ENCODE data around the gene RPRD1B. TPM values are rescaled to one million over a fixed set of nuclear protein-coding genes. Genes with fewer than 3 reads are reported as not detected.
A peak's percentile ranks its signal among the peaks of the same experiment; 100 is the strongest.

Gene RPRD1B
- total and polyA plus RNA-seq, 2 experiments from 2014 or later, result 31.0 to 43.5 TPM

DNA sequence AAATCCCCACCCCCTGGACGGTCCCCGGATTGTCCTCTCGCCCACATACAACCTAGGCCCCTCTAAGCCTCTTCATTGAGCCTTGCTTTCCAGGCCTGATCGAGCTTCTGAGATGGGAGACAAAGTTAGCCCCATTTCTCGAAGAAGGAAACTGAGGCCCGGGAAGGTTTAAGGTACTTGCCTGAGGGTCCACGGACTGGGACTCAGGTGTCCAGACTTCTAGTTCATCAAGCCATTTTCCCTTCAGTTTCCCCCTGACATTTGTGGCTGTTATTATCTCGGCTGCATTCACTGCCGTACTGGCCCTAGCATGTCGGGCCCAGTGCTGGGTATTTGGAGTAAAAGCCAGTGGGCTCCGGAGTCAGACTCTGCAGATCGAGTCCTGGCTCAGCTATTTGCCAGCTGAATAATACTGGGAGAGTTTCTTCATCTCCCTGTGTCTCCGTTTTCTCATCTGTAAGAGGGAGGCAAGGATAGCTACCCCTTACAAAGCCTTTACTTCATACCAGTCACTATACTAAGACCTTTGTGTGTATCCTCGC, 633 bp downstream of the RPRD1B start:
- no peaks in the 10 kb centered on the region for H3K9me3 ChIP-seq (ENCODE audit: low read depth)
- DNase-seq (ENCODE audit: low read depth in 1 of 2, low spot score in 1 of 2), result no peak
- TF ChIP-seq, protein P1, sequence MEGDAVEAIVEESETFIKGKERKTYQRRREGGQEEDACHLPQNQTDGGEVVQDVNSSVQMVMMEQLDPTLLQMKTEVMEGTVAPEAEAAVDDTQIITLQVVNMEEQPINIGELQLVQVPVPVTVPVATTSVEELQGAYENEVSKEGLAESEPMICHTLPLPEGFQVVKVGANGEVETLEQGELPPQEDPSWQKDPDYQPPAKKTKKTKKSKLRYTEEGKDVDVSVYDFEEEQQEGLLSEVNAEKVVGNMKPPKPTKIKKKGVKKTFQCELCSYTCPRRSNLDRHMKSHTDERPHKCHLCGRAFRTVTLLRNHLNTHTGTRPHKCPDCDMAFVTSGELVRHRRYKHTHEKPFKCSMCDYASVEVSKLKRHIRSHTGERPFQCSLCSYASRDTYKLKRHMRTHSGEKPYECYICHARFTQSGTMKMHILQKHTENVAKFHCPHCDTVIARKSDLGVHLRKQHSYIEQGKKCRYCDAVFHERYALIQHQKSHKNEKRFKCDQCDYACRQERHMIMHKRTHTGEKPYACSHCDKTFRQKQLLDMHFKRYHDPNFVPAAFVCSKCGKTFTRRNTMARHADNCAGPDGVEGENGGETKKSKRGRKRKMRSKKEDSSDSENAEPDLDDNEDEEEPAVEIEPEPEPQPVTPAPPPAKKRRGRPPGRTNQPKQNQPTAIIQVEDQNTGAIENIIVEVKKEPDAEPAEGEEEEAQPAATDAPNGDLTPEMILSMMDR (IDR thresholded peaks at IDR 0.05; ENCODE audit: low read depth, low read length), result no peak
- no peaks in the 10 kb centered on the region for H3K4me1 ChIP-seq (ENCODE audit: low read depth)
- H3K27me3 ChIP-seq, result no peaks in the 10 kb centered on the region
- peak overlapping the region; percentile 72 for H3K4me3 ChIP-seq
- H3K36me3 ChIP-seq, result peaks cover 10% of the 10 kb centered on the region
- H3K27ac ChIP-seq, result peak overlapping the region; percentile 97

DNA sequence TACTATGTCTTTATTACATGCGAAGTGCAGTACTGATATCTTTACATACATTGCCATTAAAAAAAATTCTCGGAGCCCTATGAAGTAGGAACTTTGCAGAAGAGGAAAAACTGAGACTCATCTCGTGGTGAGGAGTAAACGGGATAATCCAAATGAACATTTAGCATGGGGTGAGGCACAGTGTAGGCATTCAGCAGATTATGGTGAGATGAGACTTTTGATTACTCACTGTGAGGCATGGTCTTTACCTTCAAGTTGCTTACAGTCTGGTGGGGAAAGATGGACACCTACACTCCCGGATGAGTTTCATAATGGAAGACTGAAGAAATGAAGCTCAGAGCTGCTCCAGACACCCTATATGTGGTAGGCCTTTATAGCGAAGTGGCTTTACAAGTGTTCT, 1.4 kb downstream of the RPRD1B start:
- no peak for DNase-seq (ENCODE audit: low read depth in 1 of 2, low spot score in 1 of 2)
- H3K27ac ChIP-seq, result no peak overlapping the region
- peak overlapping the region; percentile 72 for H3K4me3 ChIP-seq
- no peaks in the 10 kb centered on the region for H3K4me1 ChIP-seq (ENCODE audit: low read depth)
- H3K36me3 ChIP-seq, result peaks cover 10% of the 10 kb centered on the region
- TF ChIP-seq, protein P1 (IDR thresholded peaks at IDR 0.05; ENCODE audit: low read depth, low read length), result no peak
- no peaks in the 10 kb centered on the region for H3K27me3 ChIP-seq
- H3K9me3 ChIP-seq (ENCODE audit: low read depth), result no peaks in the 10 kb centered on the region

DNA sequence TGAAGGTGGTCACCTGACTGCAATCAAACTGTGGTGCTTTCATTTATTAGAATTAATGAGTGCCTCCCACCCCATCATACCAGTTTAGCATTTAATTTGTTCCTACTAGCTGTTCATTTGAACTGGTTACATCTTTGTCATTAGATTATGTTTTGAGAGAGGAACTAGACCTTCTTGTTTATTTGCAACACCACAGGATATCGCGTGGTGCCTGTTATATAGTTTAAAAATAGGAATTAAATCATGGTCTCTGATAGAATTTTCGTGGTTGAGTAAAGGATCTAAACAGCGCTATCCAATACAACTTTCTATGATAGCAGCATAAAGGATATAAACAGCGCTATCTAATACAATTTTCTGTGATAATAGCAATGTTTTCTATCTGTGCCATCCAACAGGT, 2.8 kb downstream of the RPRD1B start:
- no peak overlapping the region for H3K4me3 ChIP-seq
- no peak overlapping the region for H3K27ac ChIP-seq
- H3K4me1 ChIP-seq (ENCODE audit: low read depth), result no peaks in the 10 kb centered on the region
- no peaks in the 10 kb centered on the region for H3K9me3 ChIP-seq (ENCODE audit: low read depth)
- no peaks in the 10 kb centered on the region for H3K27me3 ChIP-seq
- TF ChIP-seq, protein P1 (IDR thresholded peaks at IDR 0.05; ENCODE audit: low read depth, low read length), result no peak
- peaks cover 20% of the 10 kb centered on the region for H3K36me3 ChIP-seq
- DNase-seq (ENCODE audit: low read depth in 1 of 2, low spot score in 1 of 2), result no peak

DNA sequence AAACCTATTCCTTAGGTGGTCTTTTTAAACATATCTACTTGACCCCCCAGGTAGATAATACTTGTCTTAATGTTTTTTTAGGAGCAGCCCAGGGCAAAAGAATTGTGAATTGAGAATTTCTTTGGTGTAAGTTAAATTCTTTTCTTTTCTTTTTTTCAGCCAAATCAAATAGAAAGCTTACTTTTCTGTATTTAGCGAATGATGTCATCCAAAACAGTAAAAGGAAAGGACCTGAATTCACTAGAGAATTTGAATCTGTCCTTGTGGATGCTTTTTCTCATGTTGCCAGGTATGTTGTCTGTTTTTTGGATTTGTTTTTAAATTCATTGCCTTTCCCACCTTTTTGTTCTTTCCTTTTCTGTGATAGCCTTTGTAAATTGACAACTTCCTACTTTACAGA, 6.7 kb downstream of the RPRD1B start:
- Histone ChIP-seq H3K36me3 (peaks cover 32% of the 10 kb centered on the region), H3K27me3 (no peaks in the 10 kb centered on the region), H3K4me1 (ENCODE audit: low read depth) (no peaks in the 10 kb centered on the region), H3K27ac (no peak overlapping the region), H3K9me3 (ENCODE audit: low read depth) (no peaks in the 10 kb centered on the region), H3K4me3 (no peak overlapping the region)
- TF ChIP-seq, protein P1 (IDR thresholded peaks at IDR 0.05; ENCODE audit: low read depth, low read length), result no peak
- DNase-seq (ENCODE audit: low read depth in 1 of 2, low spot score in 1 of 2), result no peak

DNA sequence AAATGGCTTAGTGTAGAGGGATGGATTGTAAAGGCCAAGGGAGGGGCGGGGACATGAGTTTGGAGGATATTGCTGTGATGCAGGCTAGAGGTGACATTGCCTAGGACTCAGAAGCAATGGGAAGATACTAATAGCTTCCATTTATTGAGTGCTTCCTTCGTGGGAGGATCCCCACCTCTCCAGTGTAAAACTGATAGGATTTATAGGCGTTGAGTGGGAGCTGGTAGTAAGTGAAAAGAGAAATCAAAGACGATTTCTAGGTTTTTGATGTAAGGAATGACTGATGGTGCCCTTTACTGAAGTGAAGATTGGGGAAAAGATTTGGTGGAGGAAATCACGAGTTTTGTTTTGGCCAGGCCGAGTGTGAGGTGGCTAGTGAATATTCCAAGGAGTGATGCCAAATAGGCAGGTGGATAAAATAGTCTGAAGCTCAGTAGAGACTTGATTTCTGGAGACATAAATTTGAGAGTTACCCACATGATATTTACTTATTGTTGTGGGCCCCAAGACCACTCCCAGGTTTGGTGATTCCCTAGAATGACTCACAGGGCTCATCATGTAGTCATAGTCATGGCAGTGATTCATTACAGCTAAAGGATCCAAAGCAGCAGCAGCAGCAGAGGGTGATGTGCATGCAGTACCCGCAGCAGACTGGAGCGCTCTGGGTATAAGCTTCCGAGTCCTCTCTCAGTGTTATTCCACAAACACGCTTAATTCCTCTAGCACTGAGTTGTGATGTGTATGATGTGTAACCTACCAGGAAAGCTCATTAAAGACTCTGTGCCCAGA, 10.2 kb downstream of the RPRD1B start:
- peak in 1 of 2 donors; percentile 38 for DNase-seq (ENCODE audit: low read depth in 1 of 2, low spot score in 1 of 2)
- H3K4me3 ChIP-seq, result no peak overlapping the region
- peaks cover 30% of the 10 kb centered on the region for H3K36me3 ChIP-seq
- H3K9me3 ChIP-seq (ENCODE audit: low read depth), result no peaks in the 10 kb centered on the region
- TF ChIP-seq, protein P1 (IDR thresholded peaks at IDR 0.05; ENCODE audit: low read depth, low read length), result no peak
- H3K4me1 ChIP-seq (ENCODE audit: low read depth), result peaks cover 10% of the 10 kb centered on the region
- peak overlapping the region; percentile 37 for H3K27ac ChIP-seq
- H3K27me3 ChIP-seq, result no peaks in the 10 kb centered on the region
